ENCODE measurements around the gene CDC40.
"Not testable (repeated sequence)": the region's sequence is repeated elsewhere in the genome, so short reads cannot be mapped to it uniquely, and the experiment has no call there.

CDC40 gene

DNA sequence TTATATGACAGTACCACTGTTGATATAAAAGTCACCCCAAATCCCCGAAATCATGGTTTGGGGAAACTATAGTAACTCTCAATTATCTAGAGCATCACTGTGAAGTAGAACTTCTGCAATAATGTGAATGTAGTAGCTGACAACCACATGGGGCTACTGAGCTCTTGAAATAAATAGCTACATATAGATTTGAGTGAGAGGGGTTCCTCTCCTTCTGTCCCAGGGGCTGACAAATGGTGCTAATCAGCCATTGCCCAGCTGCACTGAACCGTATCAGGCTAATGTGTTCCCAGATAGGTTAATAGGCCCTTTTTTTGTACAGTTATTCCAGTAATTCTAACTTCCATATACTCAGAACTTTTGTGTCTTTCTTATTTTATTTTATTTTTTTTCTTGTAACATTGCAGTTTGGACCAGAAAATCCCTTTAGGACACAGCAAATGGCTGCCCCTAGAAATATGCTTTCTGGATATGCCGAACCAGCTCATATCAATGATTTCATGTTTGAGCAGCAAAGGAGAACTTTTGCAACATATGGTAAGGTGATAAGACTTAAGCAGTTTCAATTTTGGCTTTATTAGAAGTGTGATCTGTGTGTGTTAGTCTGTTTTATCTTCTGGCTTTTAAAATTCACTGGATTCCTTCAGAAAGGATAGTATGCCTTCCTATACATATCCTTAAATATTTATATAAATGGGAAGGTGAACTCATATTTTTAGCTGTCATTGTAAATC, 21.1 kb downstream of the CDC40 start:
- DNase-seq (ENCODE audit: low spot score): no peak

DNA sequence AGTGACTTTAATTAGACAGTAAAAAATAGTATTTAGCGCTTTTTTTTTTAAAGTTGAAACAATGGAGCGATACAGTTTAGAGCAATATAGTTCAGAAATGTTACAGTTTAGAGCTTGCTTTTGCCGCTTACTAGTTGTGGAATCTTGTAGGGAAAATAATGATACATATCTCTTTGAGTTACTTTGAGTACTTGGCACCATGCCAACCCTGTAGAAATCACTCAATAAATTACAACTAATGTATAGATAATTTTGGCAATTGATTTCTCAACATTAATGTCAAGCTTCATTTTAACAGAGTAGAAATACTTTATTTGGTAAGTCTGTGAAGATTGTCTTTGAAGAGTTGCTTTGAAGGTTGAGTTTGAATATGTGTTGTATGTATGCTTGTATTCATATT, 27.4 kb downstream of the CDC40 start:
- no peak for DNase-seq (ENCODE audit: low spot score)

DNA sequence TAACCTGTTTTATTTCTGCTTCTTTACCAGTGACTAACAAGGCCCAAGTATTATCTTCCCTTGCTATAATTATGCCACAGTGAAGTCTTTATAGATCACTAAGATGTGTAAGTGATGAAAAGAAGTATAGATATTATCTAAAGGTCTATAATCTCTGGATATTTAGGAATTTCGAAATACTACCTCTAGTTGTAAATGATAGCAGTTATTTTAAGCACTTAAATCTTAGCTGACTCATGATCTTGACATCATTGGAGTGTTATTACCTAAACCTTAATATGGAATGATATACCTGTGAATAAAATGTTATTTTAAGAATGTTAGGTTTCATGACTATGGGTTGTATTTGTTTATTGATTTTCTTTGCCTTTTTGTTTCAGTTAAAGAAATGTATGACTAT, 31.5 kb downstream of the CDC40 start:
- DNase-seq (ENCODE audit: low spot score): no peak

DNA sequence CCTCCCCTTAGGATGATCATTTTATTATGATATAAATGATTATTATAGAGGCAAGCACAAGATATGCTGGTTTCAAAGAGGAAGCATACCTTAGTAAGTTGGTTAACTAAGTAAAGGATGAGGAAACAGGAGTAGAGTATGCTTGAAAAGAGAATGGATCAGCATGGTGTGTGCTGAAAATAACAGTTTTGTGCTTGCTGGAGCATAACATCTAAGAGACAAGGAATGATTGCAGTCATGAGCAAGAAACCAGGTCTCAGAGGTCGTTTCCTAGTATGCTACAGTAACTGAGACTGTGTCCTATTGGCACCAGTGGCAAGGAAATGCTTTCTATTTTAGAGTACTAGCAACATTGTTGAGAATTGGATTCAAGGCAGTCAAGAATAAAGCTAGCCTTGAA, 34.1 kb downstream of the CDC40 start:
- no peak for DNase-seq (ENCODE audit: low spot score)

GRCh38 chr6:110216140-110216539, 35.9 kb downstream of the CDC40 start:
- no peak for DNase-seq (ENCODE audit: low spot score)

DNA sequence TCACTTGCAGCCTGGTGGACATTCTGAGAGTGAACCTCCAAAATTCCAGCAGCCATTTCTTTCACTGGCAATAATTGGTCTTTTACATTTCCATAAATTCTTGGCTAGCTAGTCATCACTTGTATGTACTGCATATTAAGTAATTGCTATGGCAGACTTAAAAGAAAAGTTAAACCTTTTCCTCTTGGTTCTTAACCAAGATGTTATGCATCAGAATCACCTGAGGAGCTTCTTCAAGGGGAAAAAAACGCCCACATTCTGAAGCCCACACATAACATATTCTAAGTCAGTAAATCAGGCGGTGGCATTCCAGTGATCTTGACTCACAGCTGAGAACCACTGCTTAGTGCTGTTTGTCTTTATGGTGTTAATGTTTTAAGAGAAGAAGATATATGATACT, 37.0 kb downstream of the CDC40 start:
- DNase-seq (ENCODE audit: low spot score): no peak

DNA sequence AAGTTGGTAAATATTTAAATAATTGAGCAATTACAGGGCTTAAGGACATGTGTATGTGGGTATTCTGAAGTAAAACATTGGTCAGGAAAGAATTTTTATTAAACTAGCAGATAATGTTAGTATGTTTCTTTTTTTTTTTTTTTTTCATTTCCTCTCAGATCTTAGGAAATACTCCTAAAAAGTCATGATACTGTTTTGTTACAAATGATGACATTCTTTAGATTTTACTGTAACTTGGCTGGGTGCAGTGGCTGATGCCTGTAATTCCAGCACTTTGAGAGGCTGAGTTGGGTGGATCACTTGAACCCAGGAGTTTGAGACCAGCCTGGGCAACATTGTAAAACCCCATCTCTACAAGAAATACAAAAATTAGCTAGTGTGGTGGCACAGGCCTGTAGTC, 41.5 kb downstream of the CDC40 start:
- no peak for DNase-seq (ENCODE audit: low spot score)

- no peak for DNase-seq (ENCODE audit: low spot score)
Measured at GRCh38 chr6:110226261-110226660, 46.0 kb downstream of the CDC40 start.

DNA sequence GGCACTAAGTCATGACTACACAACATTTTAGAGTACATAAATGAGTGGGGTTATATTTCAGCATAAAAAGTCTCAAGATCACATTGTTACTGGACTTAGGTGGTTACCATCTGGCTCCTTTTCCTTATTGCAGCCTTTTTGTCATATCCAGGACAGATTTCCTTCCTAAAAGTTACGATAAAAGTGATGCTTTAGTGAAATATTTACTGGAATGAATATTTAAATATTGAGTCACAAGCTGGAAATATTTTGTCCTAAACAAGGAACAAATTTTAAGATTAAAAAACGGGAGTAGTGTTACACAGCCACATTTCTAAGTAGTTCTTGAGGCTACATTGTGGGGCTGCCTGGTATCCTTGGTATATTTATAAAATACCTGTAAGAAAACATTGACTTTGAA, 52.2 kb downstream of the CDC40 start:
- DNase-seq (ENCODE audit: low spot score): no peak

DNA sequence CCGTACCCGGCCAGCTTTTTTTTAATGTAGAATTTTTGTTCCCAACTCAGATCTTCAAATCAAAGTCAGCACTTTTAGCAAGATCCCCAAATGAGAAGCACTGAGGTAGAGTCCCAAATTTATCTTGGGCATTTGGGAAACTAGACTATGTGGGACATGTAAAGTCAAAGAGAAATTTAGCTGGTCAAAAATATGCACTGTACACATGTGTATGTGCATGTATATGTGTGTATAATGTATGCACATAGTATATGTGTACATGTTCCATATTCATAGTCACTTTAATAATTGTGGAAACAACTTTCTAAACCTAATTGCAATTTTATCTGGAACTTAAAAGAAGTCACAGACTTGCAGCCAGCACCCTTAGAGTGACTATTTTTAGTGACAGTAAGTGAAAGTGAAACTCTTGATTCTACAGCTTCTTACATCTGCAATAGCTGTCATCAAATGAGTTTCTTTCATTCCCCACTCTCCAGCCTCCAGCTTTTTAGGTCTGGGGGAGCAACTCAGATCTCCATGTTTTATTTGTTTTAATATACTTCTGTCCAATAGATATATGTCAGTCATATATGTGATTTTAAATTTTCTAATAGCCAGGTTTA, 53.6 kb downstream of the CDC40 start:
- DNase-seq (ENCODE audit: low spot score): no peak

DNA sequence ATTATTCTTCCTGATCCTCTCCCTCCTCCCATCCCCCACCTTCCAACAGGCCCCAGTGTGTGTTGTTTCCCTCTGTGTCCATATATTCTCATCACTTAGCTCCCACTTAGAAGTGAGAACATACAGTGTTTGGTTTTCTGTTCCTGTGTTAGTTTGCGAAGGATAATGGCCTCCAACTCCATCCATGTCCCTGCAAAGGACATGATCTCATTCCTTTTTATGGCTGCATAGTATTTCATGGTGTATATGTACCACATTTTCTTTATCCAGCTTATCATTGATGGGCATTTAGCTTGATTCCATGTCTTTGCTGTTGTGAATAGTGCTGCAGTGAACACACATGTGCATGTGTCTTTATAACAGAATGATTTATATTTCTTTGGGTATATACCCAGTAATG, 55.8 kb downstream of the CDC40 start:
- DNase-seq (ENCODE audit: low spot score): not testable (repeated sequence)

- no peak for DNase-seq (ENCODE audit: low spot score)
Measured at GRCh38 chr6:110239526-110240274, 59.5 kb downstream of the CDC40 start.

GRCh38 chr6:110244621-110245020, 64.4 kb downstream of the CDC40 start:
- not testable (repeated sequence) for DNase-seq (ENCODE audit: low spot score)

GRCh38 chr6:110246378-110246777, 66.2 kb downstream of the CDC40 start:
- DNase-seq (ENCODE audit: low spot score): no peak

GRCh38 chr6:110246900-110247546, 66.8 kb downstream of the CDC40 start:
- no peak for DNase-seq (ENCODE audit: low spot score)

DNA sequence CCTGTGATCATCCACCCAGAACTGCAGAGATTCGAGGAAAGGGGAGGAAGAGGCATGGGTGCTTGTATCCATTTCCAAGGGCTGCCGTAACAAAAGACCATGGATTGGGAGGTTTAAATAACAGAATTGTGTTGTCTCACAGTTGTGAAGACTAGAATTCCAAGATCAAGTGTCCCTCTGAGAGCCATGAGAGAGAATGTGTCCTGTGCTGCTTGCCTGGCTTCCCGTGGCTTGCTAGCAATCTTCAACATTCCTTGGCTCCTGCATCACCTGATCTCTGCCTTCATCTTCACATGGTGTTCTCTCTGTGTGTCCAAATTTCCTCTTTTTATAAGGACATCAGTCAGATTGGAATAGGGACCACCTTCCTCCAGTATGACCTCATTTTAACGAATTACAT, 69.8 kb downstream of the CDC40 start:
- no peak for DNase-seq (ENCODE audit: low spot score)

GRCh38 chr6:110250838-110251237, 70.6 kb downstream of the CDC40 start:
- DNase-seq (ENCODE audit: low spot score): no peak

- DNase-seq (ENCODE audit: low spot score): peak; percentile 28
Measured at GRCh38 chr6:110255211-110255750, 75.1 kb downstream of the CDC40 start.

GRCh38 chr6:110256366-110256765, 76.1 kb downstream of the CDC40 start:
- no peak for DNase-seq (ENCODE audit: low spot score)

DNA sequence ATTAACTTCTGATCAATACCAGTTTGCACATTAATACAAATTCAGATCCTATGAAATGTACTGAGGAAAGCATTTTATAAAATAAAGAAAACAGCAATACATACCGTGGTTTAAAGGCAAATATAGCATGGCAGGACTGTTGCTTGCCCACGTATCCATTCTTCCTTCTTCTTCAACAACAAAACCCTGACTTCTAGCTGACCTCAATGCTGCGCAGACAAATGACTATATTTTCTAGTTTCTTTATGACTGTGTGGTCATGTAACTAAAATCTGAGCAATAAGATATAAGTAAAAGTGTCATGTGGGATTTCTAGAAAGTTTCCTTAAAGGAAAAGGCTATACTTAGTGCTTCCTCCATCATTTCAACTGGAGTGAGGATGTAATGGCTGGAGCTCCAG, 85.0 kb downstream of the CDC40 start:
- no peak for DNase-seq (ENCODE audit: low spot score)

DNA sequence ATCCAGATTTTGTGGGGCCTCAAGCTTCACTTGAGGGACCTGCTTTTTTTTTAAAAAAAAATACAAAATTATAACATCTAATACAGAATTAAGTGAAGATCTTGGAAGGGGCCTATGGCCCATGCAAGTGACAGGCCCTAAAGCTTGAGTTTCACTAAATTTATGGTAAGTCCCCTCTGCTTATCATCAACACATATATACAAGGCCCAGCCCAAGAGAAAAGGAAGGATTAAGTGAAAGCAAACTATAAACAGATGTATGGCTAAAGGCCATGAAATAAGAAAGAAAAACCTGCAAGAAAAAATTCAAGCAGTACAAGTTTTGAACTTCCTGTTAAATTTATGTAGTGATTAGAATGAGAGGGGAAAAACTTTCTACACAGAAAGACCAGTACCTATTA, 86.8 kb downstream of the CDC40 start:
- no peak for DNase-seq (ENCODE audit: low spot score)

GRCh38 chr6:110269623-110270022, 89.4 kb downstream of the CDC40 start:
- no peak for DNase-seq (ENCODE audit: low spot score)

GRCh38 chr6:110270165-110270564, 89.9 kb downstream of the CDC40 start:
- no peak for DNase-seq (ENCODE audit: low spot score)

Measured in LoVo (cell line).